Fibroblast of peridontal ligament (primary cell): Measurements from ENCODE around the gene C16orf95.
"Not testable (repeated sequence)": the region's sequence is repeated elsewhere in the genome, so short reads cannot be mapped to it uniquely, and the experiment has no call there.

Source experiments
- DNase-seq: peaks from one replicate; pipeline ENCODE4 v3.0.0-alpha.2; 2010; ENCODE audit errors: extremely low read depth

C16orf95 gene

GRCh38 chr16:87346517-87347060 is 29.4 kb upstream of the C16orf95 start:
- DNase-seq = no peak

DNA sequence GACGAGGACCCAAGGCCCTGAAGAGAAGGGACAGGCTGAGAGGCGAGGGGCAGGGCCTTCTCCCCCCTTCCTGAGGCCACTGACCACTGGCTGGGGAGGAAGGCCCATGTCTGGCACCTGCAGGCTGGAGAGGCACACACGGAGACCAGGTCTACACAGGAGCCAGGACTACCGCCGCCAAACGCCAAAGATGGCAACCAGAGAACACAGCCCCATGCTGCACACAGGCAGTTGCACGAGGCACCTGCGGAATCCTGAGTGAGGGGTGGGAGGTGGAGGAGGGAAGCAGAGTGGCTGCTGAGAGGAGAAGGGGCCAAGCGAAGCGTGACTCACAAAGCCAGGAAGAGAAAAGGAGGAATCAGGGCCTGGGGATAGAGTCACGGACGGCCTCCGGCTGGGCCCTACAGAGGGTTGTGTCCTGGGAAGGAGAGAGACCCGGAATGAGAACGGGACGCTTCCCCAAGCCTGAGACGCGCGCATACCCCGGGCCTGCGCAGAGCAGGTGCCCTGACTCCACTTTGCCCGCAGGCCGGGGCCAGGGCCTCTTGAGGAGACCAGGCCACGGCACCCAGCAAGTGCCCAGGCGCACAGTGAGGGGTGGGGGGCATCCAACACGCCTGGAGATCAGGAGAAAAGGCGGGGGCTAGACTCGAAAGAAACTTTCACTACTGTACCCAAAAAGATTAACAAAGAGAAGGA is 28.7 kb upstream of the C16orf95 start:
- no peak for DNase-seq

DNA sequence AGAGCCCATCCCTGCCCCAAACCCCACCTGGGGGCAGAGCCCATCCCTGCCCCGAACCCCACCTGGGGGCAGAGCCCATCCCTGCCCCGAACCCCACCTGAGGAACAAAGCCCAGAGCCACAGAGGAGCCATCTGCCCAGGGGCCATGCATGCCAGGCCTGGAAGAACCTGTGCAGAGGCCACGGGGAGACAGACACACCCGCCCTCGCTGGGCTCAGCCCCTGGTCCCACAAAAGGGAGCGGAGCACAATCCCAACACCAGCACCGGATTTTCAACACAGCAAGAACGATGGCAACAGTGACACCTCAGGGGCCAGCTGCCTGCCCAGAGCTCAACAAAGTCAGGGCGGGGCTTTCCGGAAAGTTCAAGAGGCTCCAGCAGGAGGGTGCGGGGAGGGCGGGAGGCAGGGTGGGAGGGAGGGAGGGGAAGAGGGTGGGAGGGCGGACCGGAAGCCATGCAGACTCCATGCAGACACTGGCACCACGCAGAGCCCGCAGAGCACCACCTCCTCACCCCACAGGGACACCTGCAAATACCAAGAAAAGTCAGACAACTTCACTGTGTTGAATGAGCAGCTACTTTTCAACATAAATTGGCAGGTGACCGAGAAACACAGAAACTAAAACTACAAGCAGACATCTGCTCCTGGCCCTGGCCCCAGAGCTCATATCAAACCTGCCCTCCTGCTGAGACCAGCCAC is 27.9 kb upstream of the C16orf95 start:
- peak; percentile 56 for DNase-seq

DNA sequence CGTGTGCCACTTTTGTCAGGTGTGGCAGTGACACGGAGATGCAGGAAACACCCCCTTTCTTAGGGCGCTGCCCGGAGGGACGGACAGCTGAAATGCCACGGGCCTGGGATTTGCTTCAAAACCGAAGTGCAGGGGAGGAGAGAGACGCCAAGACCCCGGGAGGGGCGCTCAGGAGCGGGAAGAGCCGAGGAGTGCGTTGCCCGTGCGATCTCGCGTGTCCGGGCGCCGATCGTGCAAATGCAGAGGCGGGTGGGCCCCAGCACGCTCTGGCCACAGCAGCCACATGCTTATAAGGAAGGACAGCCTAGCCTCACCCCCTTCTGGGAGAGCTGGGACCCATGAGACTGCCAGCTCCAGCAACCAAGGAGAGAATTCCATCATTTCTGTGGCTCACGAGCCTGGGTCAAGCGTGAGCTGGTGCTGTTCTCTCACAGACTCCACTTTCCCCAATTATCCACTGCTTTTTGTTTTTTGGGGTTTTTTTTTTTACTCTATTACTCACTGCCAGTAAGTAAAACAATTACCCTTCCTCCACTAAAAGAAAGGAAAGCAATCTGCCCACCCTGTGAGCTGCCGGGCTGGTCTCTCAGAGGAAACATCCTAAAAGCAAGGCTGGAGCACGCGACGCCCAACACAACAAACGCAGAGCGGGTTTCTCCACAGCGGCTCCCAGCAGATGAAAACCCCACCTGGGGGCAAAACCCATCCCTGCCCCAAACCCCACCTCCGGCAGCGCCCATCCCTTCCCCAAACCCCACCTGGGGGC is 27.2 kb upstream of the C16orf95 start:
- peak; percentile 38 for DNase-seq

GRCh38 chr16:87343753-87344050 is 26.5 kb upstream of the C16orf95 start:
- DNase-seq = no peak

GRCh38 chr16:87342978-87343752 is 26.0 kb upstream of the C16orf95 start:
- no peak for DNase-seq

DNA sequence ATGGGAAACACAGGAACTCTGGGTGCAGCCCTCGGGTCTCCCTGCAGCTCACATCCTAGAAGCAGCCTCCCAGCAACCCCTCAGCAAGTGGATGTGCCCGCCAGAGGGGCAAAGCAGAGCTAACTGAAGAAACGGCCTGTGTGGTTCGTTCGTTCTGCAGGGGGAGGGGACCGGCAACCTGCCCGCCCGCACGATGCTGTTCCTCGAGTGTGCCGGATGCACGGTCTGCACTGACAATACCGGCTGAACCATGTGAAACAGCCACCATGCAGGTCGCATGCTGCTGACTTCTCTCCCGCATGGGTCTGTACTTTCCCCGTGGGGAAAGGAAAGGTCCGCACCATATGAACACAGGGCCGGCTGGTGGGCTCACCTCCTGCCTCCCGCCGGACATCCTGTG is 25.3 kb upstream of the C16orf95 start:
- no peak for DNase-seq

DNA sequence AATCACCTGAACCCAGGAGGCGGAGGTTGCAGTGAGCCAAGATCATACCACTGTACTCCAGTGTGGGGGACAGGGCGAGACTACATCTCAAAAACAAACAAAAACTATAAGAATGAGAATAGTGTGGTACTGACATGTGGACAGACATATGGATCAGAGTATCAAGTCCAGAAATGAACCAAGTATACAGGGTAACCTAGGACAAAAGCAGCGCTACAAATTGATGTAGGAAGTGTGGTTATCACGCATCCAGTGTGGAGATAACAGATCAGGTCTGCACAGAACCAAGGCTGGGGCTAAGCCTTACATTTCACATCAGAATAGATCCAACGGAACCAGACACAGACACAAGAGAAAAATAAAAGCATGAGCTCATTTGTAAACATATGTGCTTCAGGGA is 23.0 kb upstream of the C16orf95 start:
- DNase-seq = no peak

GRCh38 chr16:87339724-87340105 is 22.5 kb upstream of the C16orf95 start:
- not testable (repeated sequence) for DNase-seq

DNA sequence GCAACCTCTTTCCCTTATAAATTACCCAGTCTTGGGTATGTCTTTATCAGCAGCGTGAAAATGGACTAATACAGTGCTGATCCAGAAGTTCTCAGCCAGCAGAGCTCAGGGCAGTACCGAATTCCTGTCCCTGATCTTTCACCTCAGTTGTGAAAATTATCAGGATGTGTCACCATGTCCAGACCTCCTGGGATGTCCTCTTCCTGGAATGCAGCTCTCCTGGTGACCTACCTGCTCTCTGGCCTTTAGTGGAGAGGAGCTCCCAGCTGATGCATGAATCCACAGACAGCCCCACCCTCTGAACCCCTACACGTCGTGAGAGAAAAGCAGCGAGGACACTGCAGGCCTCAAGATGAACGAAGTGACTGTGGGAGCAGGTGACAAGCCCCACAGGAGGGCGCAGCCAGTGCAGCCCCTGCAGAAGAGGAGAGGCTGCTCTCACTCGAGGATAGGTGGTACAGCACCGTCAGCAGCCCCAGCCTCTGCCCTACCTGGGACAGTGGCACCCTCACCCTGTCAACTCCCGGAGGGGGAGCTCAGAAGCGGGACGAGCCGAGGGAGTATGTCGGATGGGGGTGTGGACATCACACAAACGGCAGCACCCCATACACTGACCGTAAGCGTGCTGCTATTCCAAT is 22.0 kb upstream of the C16orf95 start:
- no peak for DNase-seq

DNA sequence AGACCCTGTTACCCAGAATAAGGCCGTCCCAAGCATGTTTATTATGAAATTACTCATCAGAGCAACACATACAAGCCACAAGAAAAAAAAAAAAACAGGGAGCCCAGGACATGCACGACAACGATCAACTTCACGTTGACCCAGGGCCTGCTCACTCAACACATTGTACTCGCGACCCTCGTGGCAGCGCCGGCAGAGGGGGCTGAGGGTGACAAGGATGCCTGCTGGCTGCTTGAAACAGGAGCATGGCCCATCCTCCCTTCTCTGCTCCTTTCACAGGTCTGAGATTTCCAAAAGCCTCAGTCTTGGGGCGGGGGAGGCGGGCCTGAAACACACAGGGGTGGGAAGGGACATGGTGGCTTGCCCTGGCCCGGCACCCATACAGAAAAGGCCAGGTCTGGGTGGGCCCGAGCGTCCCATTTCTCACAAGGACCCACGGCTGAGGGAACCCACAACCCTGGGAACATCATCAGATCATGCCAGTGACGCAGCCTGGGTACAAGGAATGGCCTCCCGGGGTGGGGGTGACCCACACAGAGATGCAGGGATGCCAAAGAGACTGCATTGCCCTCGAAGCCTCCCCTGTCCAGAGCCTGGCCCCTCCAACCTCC is 21.1 kb upstream of the C16orf95 start:
- no peak for DNase-seq

GRCh38 chr16:87337262-87337771 is 20.1 kb upstream of the C16orf95 start:
- DNase-seq = no peak

- DNase-seq = no peak
Observed at GRCh38 chr16:87336434-87337240, 19.4 kb upstream of the C16orf95 start.

DNA sequence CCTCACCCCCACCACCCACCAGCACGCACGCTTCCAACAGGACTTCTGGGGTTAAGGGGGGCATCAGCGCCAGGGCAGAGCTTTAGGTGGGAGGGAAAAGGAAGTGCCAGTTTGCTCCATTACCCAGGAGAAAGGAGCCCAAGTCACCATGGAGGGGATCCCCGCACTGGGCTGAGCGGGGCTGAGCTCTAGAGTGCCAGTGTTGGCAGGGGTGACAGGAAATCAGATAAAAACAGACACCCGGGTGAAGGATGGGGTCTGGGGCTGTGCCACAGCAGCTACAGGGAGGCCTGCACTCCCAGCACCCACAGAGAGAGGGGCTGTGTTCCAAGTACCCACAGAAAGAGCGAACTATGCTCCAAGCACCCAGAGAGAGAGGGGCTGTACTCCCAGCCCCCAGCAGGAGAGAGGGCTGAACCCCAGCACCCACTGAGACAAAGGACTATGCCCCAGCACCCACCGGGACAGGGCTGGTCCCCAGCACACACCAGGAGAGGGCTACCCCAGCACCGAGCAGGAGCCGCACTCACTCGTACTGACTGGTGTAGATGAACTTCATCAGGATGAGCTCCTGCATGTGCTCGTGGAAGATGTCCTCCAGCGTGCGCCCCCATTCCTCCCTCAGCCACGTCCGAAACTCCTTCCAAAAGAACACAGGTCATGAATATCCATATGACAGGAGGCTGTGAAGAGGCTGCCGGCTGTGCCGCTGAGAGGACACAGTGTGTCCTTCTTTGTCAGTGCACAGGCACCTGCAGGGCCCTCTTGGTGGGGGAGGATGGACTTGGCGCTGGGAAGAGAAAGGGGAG is 18.6 kb upstream of the C16orf95 start:
- DNase-seq = no peak

- no peak for DNase-seq
Observed at GRCh38 chr16:87334651-87335624, 17.7 kb upstream of the C16orf95 start.

- DNase-seq = no peak
Observed at GRCh38 chr16:87333581-87334331, 16.6 kb upstream of the C16orf95 start.

DNA sequence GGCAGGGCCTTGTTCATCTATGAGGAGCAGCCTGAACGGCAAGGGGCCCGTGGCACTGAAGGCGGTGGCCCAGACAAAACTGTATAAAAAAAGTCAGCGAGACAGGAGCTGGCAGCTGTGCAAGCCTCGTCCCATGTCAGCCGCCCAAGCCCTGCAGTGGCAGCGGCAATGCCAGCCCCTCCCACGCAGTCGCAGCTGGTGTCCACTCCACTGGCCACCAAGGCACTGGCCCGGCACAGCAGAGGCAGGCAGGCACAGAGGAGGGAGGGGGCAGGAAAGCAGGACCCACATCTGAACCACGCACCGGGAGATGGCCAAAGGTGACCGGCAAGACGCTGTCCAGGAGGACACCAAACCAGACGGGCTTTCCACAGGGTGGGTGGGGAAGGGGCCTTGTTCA is 15.9 kb upstream of the C16orf95 start:
- DNase-seq = no peak
